MCF 10A (cell line): ENCODE data around the gene RIPOR3. TPM values are rescaled to one million over a fixed set of nuclear protein-coding genes. Genes with fewer than 3 reads are reported as not detected.

Experiments
- BruUV-seq: library from RNA; stranded (reverse); fragments of 400-500 nt; replicated peaks from 2 replicates; lab custom pipeline; 2021; lab: Mats Ljungman, UMichigan
- CTCF ChIA-PET: fragments of 300-600 bp; sonication (Branson Sonifier 250); formaldehyde crosslinking; extraction: SDS; loops from one replicate; lab custom pipeline; 2021; ENCODE audit warnings: antibody characterized with exemption, inconsistent platforms; lab: Yijun Ruan, JAX
- POLR2A ChIA-PET: fragments of 300-600, 350-650 bp; sonication (Branson Sonifier 250); formaldehyde crosslinking; extraction: SDS; loops from one replicate; lab custom pipeline; 2020; ENCODE audit warnings: antibody characterized with exemption, inconsistent platforms; lab: Yijun Ruan, JAX
- DNase-seq: peaks from one replicate; pipeline ENCODE4 v3.0.0-alpha.2; 2018; ENCODE audit not compliant: unreplicated experiment
- H3K27ac Mint-ChIP-seq: one replicate; pipeline ENCODE4 v1.8.0; 2022; ENCODE audit warnings: mild to moderate bottlenecking, low read depth, mixed read lengths; ENCODE audit not compliant: unreplicated experiment
- H3K27me3 Mint-ChIP-seq: one replicate; pipeline ENCODE4 v1.8.0; 2022; ENCODE audit warnings: mixed read lengths; ENCODE audit not compliant: insufficient read depth, unreplicated experiment
- H3K36me3 Mint-ChIP-seq: one replicate; pipeline ENCODE4 v1.8.0; 2022; ENCODE audit warnings: mild to moderate bottlenecking, moderate library complexity, mixed read lengths; ENCODE audit not compliant: insufficient read depth, unreplicated experiment
- H3K4me1 Mint-ChIP-seq: one replicate; pipeline ENCODE4 v1.8.0; 2022; ENCODE audit warnings: mixed read lengths; ENCODE audit not compliant: insufficient read depth, unreplicated experiment
- H3K4me3 Mint-ChIP-seq: one replicate; pipeline ENCODE4 v1.8.0; 2022; ENCODE audit warnings: mild to moderate bottlenecking, moderate library complexity, mixed read lengths; ENCODE audit not compliant: unreplicated experiment
- H3K9me3 Mint-ChIP-seq: one replicate; pipeline ENCODE4 v1.8.0; 2022; ENCODE audit warnings: mixed read lengths; ENCODE audit not compliant: unreplicated experiment
- CTCF ChIP-seq: fragments of 200-600 bp; IDR thresholded peaks from one replicate; pipeline ENCODE4 v1.8.0; 2022; ENCODE audit warnings: antibody characterized with exemption, mild to moderate bottlenecking; ENCODE audit not compliant: unreplicated experiment
- intact Hi-C: fragments of 100-400 bp; cut with micrococcal nuclease; formaldehyde crosslinking; loops from 2 replicates; pipeline ENCODE4 v1.14.1; 2022
- total RNA-seq: library from RNA; stranded (reverse); gene quantifications from 2 replicates; pipeline ENCODE4 v1.2.3, GENCODE V29; 2022

RIPOR3 gene
- total RNA-seq, 1 experiment from 2014 or later: not detected

DNA sequence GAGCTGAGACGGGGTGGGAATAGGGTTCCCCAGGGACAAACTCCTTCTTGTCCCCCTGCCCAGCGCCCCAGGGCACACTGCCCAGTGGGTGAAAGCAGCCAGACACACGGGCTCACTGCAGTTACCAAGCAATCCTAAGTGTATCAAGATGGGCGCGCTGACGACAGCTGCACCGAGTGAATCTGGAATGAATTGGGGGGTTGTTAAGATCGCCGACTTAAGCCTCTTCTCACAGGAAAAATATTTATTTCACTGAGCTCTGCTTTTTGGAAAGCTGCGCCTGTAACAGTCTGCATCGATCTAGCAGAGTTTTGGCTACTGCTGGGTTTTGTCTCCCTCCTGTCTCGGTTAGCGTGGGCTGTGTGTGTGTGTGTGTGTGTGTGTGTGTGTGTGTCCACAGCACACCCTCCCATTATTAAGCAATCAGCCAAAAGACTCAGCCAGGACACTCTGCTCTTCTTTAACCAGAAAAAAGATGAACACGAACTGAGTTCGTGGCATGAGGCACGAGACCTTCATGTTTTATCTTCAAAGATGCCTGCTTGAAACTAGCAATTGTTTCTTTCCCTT lies 35.9 kb downstream of the RIPOR3 start:
- TF ChIP-seq CTCF: no peak
- Mint-ChIP-seq H3K4me1 (peaks cover 6% of the 10 kb centered on the region), H3K36me3 (no peaks in the 10 kb centered on the region), H3K27me3 (no peaks in the 10 kb centered on the region), H3K9me3 (no peaks in the 10 kb centered on the region), H3K4me3 (no peak overlapping the region), H3K27ac (no peak overlapping the region)
- ChIA-PET POLR2A (no interaction called here), CTCF (interaction anchor here (0.6 kb wide), 2 partner anchors 13 to 72 kb away, joined by 3 to 4 read pairs; no protein-coding TSS in a partner anchor)
- DNase-seq: no peak
- intact Hi-C loops: no loop called here
- no TSS peak for BruUV-seq

DNA sequence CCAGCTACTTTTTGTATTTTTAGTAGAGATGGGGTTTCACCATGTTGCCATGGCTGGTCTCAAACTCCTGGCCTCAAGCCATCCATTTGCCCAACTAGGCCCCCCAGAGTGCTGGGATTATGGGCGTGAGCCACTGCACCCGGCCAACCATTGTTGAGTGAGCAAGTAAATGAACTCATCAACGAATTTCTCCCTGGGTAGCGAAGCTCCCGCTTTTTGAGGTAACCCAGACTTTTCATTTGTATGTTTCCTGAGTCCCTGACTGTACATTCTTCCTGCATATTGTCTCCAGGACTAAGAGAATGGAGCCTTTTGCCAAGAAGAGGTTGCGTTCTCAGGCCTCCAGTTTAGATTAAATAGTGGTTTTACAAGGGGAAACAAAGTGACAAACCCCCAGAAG lies 36.4 kb downstream of the RIPOR3 start:
- Mint-ChIP-seq H3K27me3 (no peaks in the 10 kb centered on the region), H3K4me3 (no peak overlapping the region), H3K36me3 (no peaks in the 10 kb centered on the region), H3K9me3 (no peaks in the 10 kb centered on the region), H3K4me1 (peaks cover 3% of the 10 kb centered on the region), H3K27ac (no peak overlapping the region)
- no TSS peak for BruUV-seq
- intact Hi-C loops: no loop called here
- no peak for TF ChIP-seq CTCF
- DNase-seq: no peak
- ChIA-PET CTCF (interaction anchor here (0.6 kb wide), 1 partner anchor 13 kb away, joined by 3 read pairs; no protein-coding TSS in a partner anchor), POLR2A (interaction anchor here (1.1 kb wide), 1 partner anchor 8 kb away, joined by 5 read pairs; no protein-coding TSS in a partner anchor)

DNA sequence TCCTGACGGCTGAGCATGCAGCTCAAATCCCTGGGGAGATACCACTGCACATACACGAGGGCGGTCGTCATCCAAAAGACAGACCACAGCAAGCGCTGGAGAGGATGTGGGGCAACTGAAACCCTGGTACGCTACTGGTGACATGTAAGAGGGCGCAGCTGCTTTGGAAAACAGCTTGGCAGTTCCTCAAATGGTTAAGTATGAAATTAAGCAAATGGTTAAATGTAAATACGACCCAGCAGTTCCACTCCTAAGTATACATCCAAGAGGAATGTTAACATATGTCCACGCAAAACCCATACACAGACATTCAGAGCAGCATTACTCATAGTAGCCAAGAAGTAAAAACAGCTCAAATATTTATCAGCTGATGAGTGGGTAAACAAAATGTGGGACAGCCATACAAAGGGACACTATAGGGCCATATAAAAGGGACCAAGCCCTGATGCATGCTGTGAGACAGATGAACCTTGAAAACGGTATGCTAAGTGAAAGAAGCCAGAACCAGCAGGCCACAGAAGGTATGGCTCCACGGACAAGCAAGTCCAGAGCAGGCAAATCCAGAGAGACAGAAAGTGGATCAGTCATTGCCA lies 38.5 kb downstream of the RIPOR3 start:
- no peaks in the 10 kb centered on the region for H3K9me3 Mint-ChIP-seq

More for the DNA sequence above, 38.5 kb downstream of the RIPOR3 start:
- Mint-ChIP-seq H3K4me1 (no peaks in the 10 kb centered on the region), H3K4me3 (no peak overlapping the region), H3K27me3 (no peaks in the 10 kb centered on the region), H3K36me3 (no peaks in the 10 kb centered on the region), H3K27ac (no peak overlapping the region)
- ChIA-PET CTCF (interaction anchor here (0.6 to 1.4 kb wide), 6 partner anchors 10 to 656 kb away, joined by 3 to 6 read pairs (median 4); no protein-coding TSS in a partner anchor), POLR2A (interaction anchor here (0.6 to 1.4 kb wide), 4 partner anchors 10 to 798 kb away, joined by 3 to 4 read pairs (median 3); no protein-coding TSS in a partner anchor)
- BruUV-seq: no TSS peak
- TF ChIP-seq CTCF: no peak
- DNase-seq: no peak
- intact Hi-C loops: no loop called here
